ENCODE results near the gene PRDM5.

PRDM5 gene

GRCh38 chr4:120922381-120923206 lies at the start of gene PRDM5:
TSS of gene PRDM5 (minus strand) at chr4:120922726. CDS start at chr4:120922608, 118 bp downstream.
- DNase-seq, result peak; percentile 26

GRCh38 chr4:120971884-120972283 lies 49.4 kb upstream of the PRDM5 start:
- DNase-seq, result no peak

GRCh38 chr4:120965938-120966337 lies 43.4 kb upstream of the PRDM5 start:
- DNase-seq, result no peak

GRCh38 chr4:120964596-120964995 lies 42.1 kb upstream of the PRDM5 start:
- peak; percentile 72 for DNase-seq

GRCh38 chr4:120963449-120963848 lies 40.9 kb upstream of the PRDM5 start:
- DNase-seq, result peak; percentile 25

GRCh38 chr4:120960656-120961267 lies 38.2 kb upstream of the PRDM5 start:
- DNase-seq, result no peak

- no peak for DNase-seq
Measured at GRCh38 chr4:120948382-120948781, 25.9 kb upstream of the PRDM5 start.

- DNase-seq, result no peak
Measured at GRCh38 chr4:120942776-120943175, 20.2 kb upstream of the PRDM5 start.

GRCh38 chr4:120940547-120940946 lies 18.0 kb upstream of the PRDM5 start:
- DNase-seq, result no peak

GRCh38 chr4:120939693-120940092 lies 17.2 kb upstream of the PRDM5 start:
- DNase-seq, result no peak

- no peak for DNase-seq
Measured at GRCh38 chr4:120929847-120930246, 7.3 kb upstream of the PRDM5 start.

GRCh38 chr4:120927801-120928409 lies 5.4 kb upstream of the PRDM5 start:
- no peak for DNase-seq

- DNase-seq, result no peak
Measured at GRCh38 chr4:120926358-120927025, 4.0 kb upstream of the PRDM5 start.

GRCh38 chr4:120924931-120925330 lies 2.4 kb upstream of the PRDM5 start:
- DNase-seq, result no peak

GRCh38 chr4:120923207-120923522 lies 639 bp upstream of the PRDM5 start:
- DNase-seq, result peak; percentile 16

- peak; percentile 36 for DNase-seq
Measured at GRCh38 chr4:120921456-120922380, 808 bp downstream of the PRDM5 start.

- DNase-seq, result no peak
Measured at GRCh38 chr4:120920666-120921065, 1.9 kb downstream of the PRDM5 start.

- DNase-seq, result no peak
Measured at GRCh38 chr4:120919358-120919757, 3.2 kb downstream of the PRDM5 start.

GRCh38 chr4:120918788-120919187 lies 3.7 kb downstream of the PRDM5 start:
- no peak for DNase-seq

GRCh38 chr4:120918092-120918491 lies 4.4 kb downstream of the PRDM5 start:
- DNase-seq, result no peak

- DNase-seq, result no peak
Measured at GRCh38 chr4:120916937-120917336, 5.6 kb downstream of the PRDM5 start.

- DNase-seq, result no peak
Measured at GRCh38 chr4:120915336-120915735, 7.2 kb downstream of the PRDM5 start.

GRCh38 chr4:120903419-120903818 lies 19.1 kb downstream of the PRDM5 start:
- no peak for DNase-seq

Data from NCI-H82 (cell line).